Left colon (tissue), 2 donors: ENCODE measurements around the gene SPATS2. TPM values are rescaled to one million over a fixed set of nuclear protein-coding genes. Genes with fewer than 3 reads are reported as not detected.
A peak's percentile ranks its signal among the peaks of the same experiment; 100 is the strongest.

ENCODE experiments used
- ATAC-seq: fragments of 200-7000 bp; cut with Tn5 transposase; one replicate; pipeline ENCODE4 v1.9.1; 2020; ENCODE audit warnings: mild to moderate bottlenecking, moderate library complexity
- DNase-seq, 2 donors: peaks; one replicate each; pipeline ENCODE4 v3.0.0-alpha.2; 2020
- intact Hi-C, 2 donors: fragments of 100-400 bp; cut with DNase I in 1 of 2; cut with micrococcal nuclease in 1 of 2; formaldehyde crosslinking; loops; one replicate each; pipeline versions ENCODE4 v1.11.2 to v1.14.0; 2022; cut with DNase I, micrococcal nuclease
- total RNA-seq, 2 donors: library from RNA; stranded (reverse); fragmentation: NEBNext Ultra II Directional; extraction: Animal tissue kit (Norgen Biotek cat#: 25700); gene quantifications; one replicate each; pipeline ENCODE4 v1.2.1, GENCODE V29; 2021
- donor health status: DM: no; HTN: no; CAD: no.
- donor health status: DM: yes; HTN: yes; CAD: no.

Gene SPATS2
- total RNA-seq, 2 donors from 2014 or later: 15.5 to 18.9 TPM

GRCh38 chr12:49552899-49553298 is 185.6 kb downstream of the SPATS2 start:
- intact Hi-C loops: no loop called here
- no peak for DNase-seq
- ATAC-seq: no peak

DNA sequence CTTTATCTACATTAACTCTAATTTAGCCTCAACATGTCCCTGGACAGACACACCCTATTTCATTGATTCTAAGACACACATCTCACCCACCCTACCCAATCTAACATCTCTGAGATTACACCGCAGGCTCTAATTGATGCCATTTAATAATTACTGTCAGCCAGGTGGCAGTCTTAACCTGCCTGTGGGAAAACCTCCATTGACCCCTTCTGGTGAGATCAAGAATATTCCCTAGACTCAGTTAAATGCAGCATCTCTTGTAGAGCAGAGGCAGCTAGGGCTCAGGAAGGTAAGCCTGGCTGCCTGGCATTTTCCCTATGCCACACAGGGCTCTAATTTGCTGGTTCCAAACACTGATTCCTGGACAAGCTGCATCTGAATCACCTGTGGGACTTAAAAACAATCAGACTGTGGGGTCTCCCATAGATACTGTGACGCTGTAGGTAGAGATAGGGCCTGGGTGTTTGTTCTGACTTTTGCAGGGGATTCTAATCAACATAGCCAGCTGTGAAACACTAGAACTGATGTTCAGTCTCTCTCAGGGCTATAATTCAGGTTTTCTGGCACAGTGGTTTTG is 186.3 kb downstream of the SPATS2 start:
- ATAC-seq: peak; percentile 45
- intact Hi-C loops: no loop called here
- DNase-seq: no peak

GRCh38 chr12:49554266-49554665 is 187.0 kb downstream of the SPATS2 start:
- no peak for DNase-seq
- intact Hi-C loops: no loop called here
- ATAC-seq: no peak

- DNase-seq: no peak
- intact Hi-C loops: no loop called here
- peak; percentile 5 for ATAC-seq
These were observed 188.5 kb downstream of the SPATS2 start for GRCh38 chr12:49555631-49556390.

GRCh38 chr12:49556391-49557186 is 189.3 kb downstream of the SPATS2 start:
- no peak for DNase-seq
- peak; percentile 6 for ATAC-seq
- intact Hi-C loops: no loop called here

DNA sequence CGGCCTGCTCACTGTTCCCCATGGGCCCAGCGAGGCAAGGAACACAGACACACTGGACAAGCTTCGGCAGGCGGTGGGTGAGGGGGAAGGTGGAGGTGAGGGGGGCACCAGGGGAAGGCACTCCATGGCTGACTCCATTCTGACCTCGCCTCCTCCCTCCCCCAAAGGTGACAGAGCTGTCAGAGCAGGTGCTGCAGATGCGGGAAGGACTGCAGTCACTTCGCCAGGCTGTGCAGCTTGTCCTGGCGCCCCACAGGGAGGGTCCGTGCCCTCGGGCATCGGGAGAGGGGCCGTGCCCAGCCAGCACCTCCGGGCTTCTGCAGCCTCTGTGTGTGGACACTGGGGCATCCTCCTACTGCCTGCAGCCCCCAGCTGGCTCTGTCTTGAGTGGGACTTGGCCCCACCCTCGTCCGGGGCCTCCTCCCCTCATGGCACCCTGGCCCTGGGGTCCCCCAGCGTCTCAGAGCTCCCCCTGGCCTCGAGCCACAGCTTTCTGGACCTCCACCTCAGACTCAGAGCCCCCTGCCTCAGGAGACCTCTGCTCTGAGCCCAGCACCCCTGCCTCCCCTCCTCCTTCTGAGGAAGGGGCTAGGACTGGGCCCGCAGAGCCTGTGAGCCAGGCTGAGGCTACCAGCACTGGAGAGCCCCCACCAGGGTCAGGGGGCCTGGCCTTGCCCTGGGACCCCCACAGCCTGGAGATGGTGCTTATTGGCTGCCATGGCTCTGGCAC is 190.1 kb downstream of the SPATS2 start:
- no peak for DNase-seq
- ATAC-seq: no peak
- intact Hi-C loops: no loop called here

GRCh38 chr12:49557917-49558215 is 190.6 kb downstream of the SPATS2 start:
- no peak for DNase-seq
- intact Hi-C loops: no loop called here

GRCh38 chr12:49558526-49558925 is 191.3 kb downstream of the SPATS2 start:
- no peak for ATAC-seq
- DNase-seq: no peak
- intact Hi-C loops: no loop called here

More at GRCh38 chr12:49557917-49558215, 190.6 kb downstream of the SPATS2 start:
- peak; percentile 38 for ATAC-seq

DNA sequence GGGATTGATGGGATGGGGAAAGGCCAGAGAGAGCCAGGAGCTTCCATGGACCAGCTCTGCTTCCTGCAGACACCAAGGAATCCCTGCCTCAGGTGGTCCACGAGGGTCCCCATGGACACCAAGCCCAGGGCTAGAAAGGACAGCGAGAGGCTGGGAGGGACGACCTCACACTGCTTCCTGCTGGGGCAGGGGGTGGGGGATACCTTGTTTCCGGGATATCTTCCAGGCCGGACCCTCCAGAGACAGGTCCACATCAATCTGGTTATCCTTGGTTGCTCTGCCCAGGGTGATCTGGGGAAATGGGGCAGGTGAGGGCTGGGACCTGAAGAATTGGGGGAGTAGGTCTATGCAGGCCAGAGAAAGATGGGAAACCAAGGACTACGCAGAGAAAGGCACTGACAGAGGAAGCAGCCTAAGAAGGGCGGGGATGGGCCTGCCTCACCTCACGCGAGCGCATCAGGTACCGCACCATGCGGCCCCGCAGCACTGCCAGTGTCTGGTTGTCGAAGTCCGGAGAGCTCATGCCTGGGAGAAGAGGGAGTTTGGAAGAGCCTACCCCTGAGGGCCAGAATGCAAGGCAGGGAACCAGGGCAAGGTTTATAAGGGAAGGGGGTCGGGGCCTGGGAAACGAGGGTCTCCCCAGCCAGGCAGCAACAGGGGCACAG is 191.9 kb downstream of the SPATS2 start:
- intact Hi-C loops: no loop called here
- no peak for DNase-seq
- no peak for ATAC-seq

GRCh38 chr12:49560695-49561094 is 193.4 kb downstream of the SPATS2 start:
- DNase-seq: no peak
- ATAC-seq: no peak
- intact Hi-C loops: no loop called here

DNA sequence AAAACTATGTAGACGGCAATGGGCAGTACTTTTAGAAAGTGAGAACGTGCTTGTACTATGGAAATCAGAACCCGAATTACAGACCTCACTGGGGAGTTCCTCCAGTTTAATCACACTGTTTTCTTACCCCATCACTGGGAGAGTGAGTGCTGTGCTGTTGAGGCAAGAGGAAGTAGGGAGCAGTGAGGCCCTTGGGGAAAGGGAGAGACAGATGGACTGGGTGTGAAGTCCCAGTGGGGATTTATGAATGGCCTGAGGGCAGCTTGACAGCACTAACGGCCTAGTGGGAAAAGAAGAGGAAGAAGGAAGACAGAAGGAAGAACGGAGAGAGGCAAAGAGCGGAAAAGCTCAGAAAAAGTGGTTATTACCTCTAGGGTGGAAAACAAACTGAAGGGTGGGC is 195.0 kb downstream of the SPATS2 start:
- DNase-seq (no peak), ATAC-seq (no peak)
- intact Hi-C loops: no loop called here

GRCh38 chr12:49562831-49563230 is 195.6 kb downstream of the SPATS2 start:
- no peak for ATAC-seq
- DNase-seq: no peak
- intact Hi-C loops: no loop called here

GRCh38 chr12:49563951-49564685 is 196.9 kb downstream of the SPATS2 start:
- intact Hi-C loops: no loop called here
- no peak for ATAC-seq

GRCh38 chr12:49564686-49565405 is 197.6 kb downstream of the SPATS2 start:
- intact Hi-C loops: loop anchor here in 1 of 2 donors (5.0 kb wide), 1 partner anchor 127 kb away; no protein-coding TSS in a partner anchor
- ATAC-seq: no peak
- DNase-seq: no peak

More at GRCh38 chr12:49563951-49564685, 196.9 kb downstream of the SPATS2 start:
- DNase-seq: no peak

GRCh38 chr12:49565406-49566265 is 198.4 kb downstream of the SPATS2 start:
- intact Hi-C loops: loop anchor here in 1 of 2 donors (5.0 kb wide), 1 partner anchor 127 kb away; no protein-coding TSS in a partner anchor
- DNase-seq: no peak
- no peak for ATAC-seq

- intact Hi-C loops: loop anchor here in 1 of 2 donors (5.0 kb wide), 1 partner anchor 126 kb away; no protein-coding TSS in a partner anchor
- ATAC-seq (no peak), DNase-seq (no peak)
These were observed 199.1 kb downstream of the SPATS2 start for GRCh38 chr12:49566361-49566760.

DNA sequence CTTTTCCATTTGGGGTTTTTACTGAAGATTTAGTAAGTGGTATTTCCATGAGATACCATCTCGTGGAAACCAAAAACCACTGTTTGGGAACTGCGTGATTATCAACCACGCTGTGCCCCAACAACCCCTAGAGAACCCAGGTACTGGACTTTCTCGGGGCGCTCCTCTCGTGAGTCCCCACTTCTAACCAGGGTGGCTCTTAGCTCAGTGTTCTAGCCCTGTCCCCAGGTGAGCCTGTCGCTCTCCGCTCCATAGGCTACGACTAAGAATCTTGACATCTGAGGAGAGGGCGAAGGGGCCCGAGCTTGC is 200.0 kb downstream of the SPATS2 start:
- ATAC-seq (peak; percentile 21), DNase-seq (no peak)
- intact Hi-C loops: loop anchor here in 1 of 2 donors (5.0 kb wide), 1 partner anchor 125 kb away; no protein-coding TSS in a partner anchor
